ENCODE measurements around the gene ACTR6. TPM values are rescaled to one million over a fixed set of nuclear protein-coding genes. Genes with fewer than 3 reads are reported as not detected.
A peak's percentile ranks its signal among the peaks of the same experiment; 100 is the strongest.

ACTR6 gene
- total RNA-seq, 1 donor from 2014 or later: 26.1 TPM

- Mint-ChIP-seq H3K27me3 (ENCODE audit: unreplicated experiment) (no peaks in the 10 kb centered on the region), H3K27ac (ENCODE audit: unreplicated experiment) (peak overlapping the region; percentile 95), H3K4me3 (ENCODE audit: unreplicated experiment) (peak overlapping the region; percentile 92), H3K4me1 (ENCODE audit: unreplicated experiment) (peaks cover 15% of the 10 kb centered on the region), H3K9me3 (ENCODE audit: unreplicated experiment) (no peaks in the 10 kb centered on the region), H3K36me3 (ENCODE audit: unreplicated experiment) (peaks cover 3% of the 10 kb centered on the region)
- no peak for DNase-seq (ENCODE audit: extremely low spot score, unreplicated experiment)
- TF ChIP-seq CTCF (IDR thresholded peaks at IDR 0.05): no peak
Observed at GRCh38 chr12:100201604-100202423, 1.2 kb downstream of the ACTR6 start.

- Mint-ChIP-seq H3K36me3 (ENCODE audit: unreplicated experiment) (peaks cover 24% of the 10 kb centered on the region), H3K27me3 (ENCODE audit: unreplicated experiment) (no peaks in the 10 kb centered on the region), H3K27ac (ENCODE audit: unreplicated experiment) (no peak overlapping the region), H3K9me3 (ENCODE audit: unreplicated experiment) (no peaks in the 10 kb centered on the region), H3K4me1 (ENCODE audit: unreplicated experiment) (peaks cover 2% of the 10 kb centered on the region), H3K4me3 (ENCODE audit: unreplicated experiment) (no peak overlapping the region)
- no peak for TF ChIP-seq CTCF (IDR thresholded peaks at IDR 0.05)
- DNase-seq (ENCODE audit: extremely low spot score, unreplicated experiment): no peak
Observed at GRCh38 chr12:100207311-100207710, 6.7 kb downstream of the ACTR6 start.

GRCh38 chr12:100208834-100209233 is 8.2 kb downstream of the ACTR6 start:
- no peak for DNase-seq (ENCODE audit: extremely low spot score, unreplicated experiment)
- Mint-ChIP-seq H3K27ac (ENCODE audit: unreplicated experiment) (no peak overlapping the region), H3K4me1 (ENCODE audit: unreplicated experiment) (no peaks in the 10 kb centered on the region), H3K4me3 (ENCODE audit: unreplicated experiment) (no peak overlapping the region), H3K27me3 (ENCODE audit: unreplicated experiment) (no peaks in the 10 kb centered on the region), H3K9me3 (ENCODE audit: unreplicated experiment) (no peaks in the 10 kb centered on the region), H3K36me3 (ENCODE audit: unreplicated experiment) (peaks cover 30% of the 10 kb centered on the region)
- no peak for TF ChIP-seq CTCF (IDR thresholded peaks at IDR 0.05)

- no peak for TF ChIP-seq CTCF (IDR thresholded peaks at IDR 0.05)
- Mint-ChIP-seq H3K4me3 (ENCODE audit: unreplicated experiment) (no peak overlapping the region), H3K36me3 (ENCODE audit: unreplicated experiment) (peaks cover 32% of the 10 kb centered on the region), H3K4me1 (ENCODE audit: unreplicated experiment) (no peaks in the 10 kb centered on the region), H3K9me3 (ENCODE audit: unreplicated experiment) (no peaks in the 10 kb centered on the region), H3K27ac (ENCODE audit: unreplicated experiment) (no peak overlapping the region), H3K27me3 (ENCODE audit: unreplicated experiment) (no peaks in the 10 kb centered on the region)
- no peak for DNase-seq (ENCODE audit: extremely low spot score, unreplicated experiment)
Observed at GRCh38 chr12:100211698-100212097, 11.1 kb downstream of the ACTR6 start.

GRCh38 chr12:100213016-100213891 is 12.6 kb downstream of the ACTR6 start:
- peaks cover 30% of the 10 kb centered on the region for H3K36me3 Mint-ChIP-seq (ENCODE audit: unreplicated experiment)
- H3K27me3 Mint-ChIP-seq (ENCODE audit: unreplicated experiment): no peaks in the 10 kb centered on the region
- no peaks in the 10 kb centered on the region for H3K9me3 Mint-ChIP-seq (ENCODE audit: unreplicated experiment)
- H3K4me3 Mint-ChIP-seq (ENCODE audit: unreplicated experiment): no peak overlapping the region
- no peak for TF ChIP-seq CTCF (IDR thresholded peaks at IDR 0.05)
- no peak overlapping the region for H3K27ac Mint-ChIP-seq (ENCODE audit: unreplicated experiment)
- DNase-seq (ENCODE audit: extremely low spot score, unreplicated experiment): no peak
- H3K4me1 Mint-ChIP-seq (ENCODE audit: unreplicated experiment): no peaks in the 10 kb centered on the region

Data from osteocyte (in vitro differentiated cells).